Endothelial cell (in vitro differentiated cells): ENCODE results near the gene NEURL3. TPM values are rescaled to one million over a fixed set of nuclear protein-coding genes. Genes with fewer than 3 reads are reported as not detected.

Source experiments
- DNase-seq: peaks from one replicate; pipeline ENCODE4 v3.0.0; 2021; ENCODE audit warnings: low spot score
- H3K27ac Mint-ChIP-seq: one replicate; pipeline ENCODE4 v1.8.0; 2021; ENCODE audit warnings: mixed read lengths, inconsistent platforms; ENCODE audit not compliant: unreplicated experiment
- H3K27me3 Mint-ChIP-seq: one replicate; pipeline ENCODE4 v1.8.0; 2021; ENCODE audit warnings: mild to moderate bottlenecking, moderate library complexity, mixed read lengths, inconsistent platforms; ENCODE audit not compliant: unreplicated experiment
- H3K36me3 Mint-ChIP-seq: one replicate; pipeline ENCODE4 v1.8.0; 2021; ENCODE audit warnings: mild to moderate bottlenecking, low read depth, mixed read lengths, inconsistent platforms; ENCODE audit not compliant: unreplicated experiment
- H3K4me1 Mint-ChIP-seq: one replicate; pipeline ENCODE4 v1.8.0; 2021; ENCODE audit warnings: mild to moderate bottlenecking, mixed read lengths, inconsistent platforms; ENCODE audit not compliant: unreplicated experiment
- H3K4me3 Mint-ChIP-seq: one replicate; pipeline ENCODE4 v1.8.0; 2021; ENCODE audit warnings: mild to moderate bottlenecking, mixed read lengths, inconsistent platforms; ENCODE audit not compliant: unreplicated experiment
- H3K9me3 Mint-ChIP-seq: one replicate; pipeline ENCODE4 v1.8.0; 2021; ENCODE audit warnings: mixed read lengths, inconsistent platforms; ENCODE audit not compliant: unreplicated experiment
- total RNA-seq: library from RNA; stranded (reverse); fragmentation: NEBNext Ultra II Directional; extraction: Animal tissue kit (Norgen Biotek cat#: 25700); gene quantifications from one replicate; pipeline ENCODE4 v1.2.1, GENCODE V29; 2021; ENCODE audit not compliant: unreplicated experiment
- TF ChIP-seq, protein P1 (sequence below): fragments of 200-600 bp; sonication (generic); IDR thresholded peaks from one replicate; pipeline ENCODE4 v1.5.0; 2021; ENCODE audit warnings: antibody characterized with exemption; ENCODE audit not compliant: unreplicated experiment

NEURL3 gene
- total RNA-seq, 1 donor from 2014 or later, result not detected

DNA sequence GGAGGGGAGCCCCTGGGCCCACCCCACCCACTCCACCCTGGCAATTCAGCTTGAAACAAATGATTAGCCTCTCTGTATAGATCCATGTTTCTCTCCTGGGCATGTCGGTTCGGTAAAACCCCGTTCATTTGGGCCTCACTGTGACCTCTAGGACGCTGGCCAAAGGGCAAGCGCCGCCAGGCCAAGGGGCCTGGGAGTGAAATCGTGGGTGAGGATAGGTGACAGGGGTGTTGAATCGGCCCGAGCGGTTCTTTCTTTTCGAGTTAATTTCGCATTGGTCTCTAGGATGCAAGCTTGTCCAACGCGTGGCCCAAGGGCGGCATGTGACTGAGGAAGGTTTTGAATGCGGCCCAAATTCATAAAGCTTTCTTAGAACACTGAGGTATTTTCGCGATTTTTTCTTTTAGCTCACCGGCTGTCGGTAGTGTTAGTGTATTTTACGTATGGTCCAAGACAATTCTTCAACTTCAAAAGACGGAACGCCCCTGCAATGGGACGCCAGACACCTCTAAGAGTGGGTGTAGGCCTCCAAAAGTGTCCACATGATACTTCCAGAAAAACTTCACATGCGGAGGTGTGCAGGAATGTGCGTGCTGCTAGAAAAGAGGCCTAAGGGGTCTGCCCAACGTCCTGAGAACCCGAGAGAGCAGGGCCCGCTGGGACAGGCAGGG, 21.6 kb upstream of the NEURL3 start:
- H3K9me3 Mint-ChIP-seq, result no peaks in the 10 kb centered on the region
- peak overlapping the region; percentile 63 for H3K4me3 Mint-ChIP-seq
- H3K27ac Mint-ChIP-seq, result peak overlapping the region; percentile 15
- H3K4me1 Mint-ChIP-seq, result peaks cover 7% of the 10 kb centered on the region
- no peak for DNase-seq
- no peaks in the 10 kb centered on the region for H3K27me3 Mint-ChIP-seq
- H3K36me3 Mint-ChIP-seq, result peaks cover 4% of the 10 kb centered on the region
- TF ChIP-seq, protein P1, sequence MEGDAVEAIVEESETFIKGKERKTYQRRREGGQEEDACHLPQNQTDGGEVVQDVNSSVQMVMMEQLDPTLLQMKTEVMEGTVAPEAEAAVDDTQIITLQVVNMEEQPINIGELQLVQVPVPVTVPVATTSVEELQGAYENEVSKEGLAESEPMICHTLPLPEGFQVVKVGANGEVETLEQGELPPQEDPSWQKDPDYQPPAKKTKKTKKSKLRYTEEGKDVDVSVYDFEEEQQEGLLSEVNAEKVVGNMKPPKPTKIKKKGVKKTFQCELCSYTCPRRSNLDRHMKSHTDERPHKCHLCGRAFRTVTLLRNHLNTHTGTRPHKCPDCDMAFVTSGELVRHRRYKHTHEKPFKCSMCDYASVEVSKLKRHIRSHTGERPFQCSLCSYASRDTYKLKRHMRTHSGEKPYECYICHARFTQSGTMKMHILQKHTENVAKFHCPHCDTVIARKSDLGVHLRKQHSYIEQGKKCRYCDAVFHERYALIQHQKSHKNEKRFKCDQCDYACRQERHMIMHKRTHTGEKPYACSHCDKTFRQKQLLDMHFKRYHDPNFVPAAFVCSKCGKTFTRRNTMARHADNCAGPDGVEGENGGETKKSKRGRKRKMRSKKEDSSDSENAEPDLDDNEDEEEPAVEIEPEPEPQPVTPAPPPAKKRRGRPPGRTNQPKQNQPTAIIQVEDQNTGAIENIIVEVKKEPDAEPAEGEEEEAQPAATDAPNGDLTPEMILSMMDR, result no peak

DNA sequence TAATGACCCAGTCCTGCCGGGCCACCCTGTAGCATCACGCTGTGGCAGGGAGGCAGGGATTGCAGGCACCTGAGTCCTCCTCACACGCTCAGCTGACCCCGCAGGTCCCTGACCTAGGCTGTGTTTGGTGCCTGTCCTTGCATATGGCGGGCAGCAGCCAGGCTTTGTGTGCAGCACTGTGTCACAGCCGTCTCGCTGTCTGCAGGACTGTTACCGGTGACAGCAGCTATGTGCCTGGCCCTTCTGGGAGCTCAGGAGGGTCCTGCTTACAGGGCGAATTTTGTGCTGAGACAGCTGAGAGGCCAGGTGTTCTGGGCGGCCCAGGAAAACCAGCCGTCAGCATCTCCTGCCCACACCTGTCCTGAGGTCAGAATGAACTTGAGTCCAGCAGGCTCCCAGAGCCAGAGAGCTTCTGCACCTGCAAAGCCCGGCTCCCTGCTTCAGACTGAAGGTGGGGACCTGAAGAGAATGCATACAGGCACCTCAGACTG, 21.0 kb upstream of the NEURL3 start:
- H3K27me3 Mint-ChIP-seq, result no peaks in the 10 kb centered on the region
- TF ChIP-seq, protein P1, result no peak
- H3K4me3 Mint-ChIP-seq, result no peak overlapping the region
- no peak for DNase-seq
- H3K27ac Mint-ChIP-seq, result no peak overlapping the region
- peaks cover 4% of the 10 kb centered on the region for H3K36me3 Mint-ChIP-seq
- no peaks in the 10 kb centered on the region for H3K9me3 Mint-ChIP-seq
- H3K4me1 Mint-ChIP-seq, result peaks cover 7% of the 10 kb centered on the region

DNA sequence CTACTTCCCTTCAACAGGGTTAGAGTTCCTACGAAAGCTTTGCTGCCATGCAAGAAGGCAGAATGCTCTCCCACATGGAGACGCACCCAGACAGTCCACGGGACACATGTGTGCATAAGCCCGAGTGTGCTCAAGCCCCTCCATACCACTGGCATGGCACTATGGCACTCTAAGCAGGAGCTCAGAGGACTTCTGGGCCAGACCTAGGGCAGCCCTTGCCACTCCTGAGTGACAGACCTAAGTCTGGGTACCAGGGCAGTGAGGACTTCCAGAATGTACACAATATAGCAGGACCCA, 20.0 kb upstream of the NEURL3 start:
- TF ChIP-seq, protein P1, result no peak
- Mint-ChIP-seq H3K4me1 (peaks cover 7% of the 10 kb centered on the region), H3K9me3 (no peaks in the 10 kb centered on the region), H3K27me3 (no peaks in the 10 kb centered on the region), H3K27ac (no peak overlapping the region), H3K36me3 (peaks cover 4% of the 10 kb centered on the region), H3K4me3 (no peak overlapping the region)
- DNase-seq, result no peak

DNA sequence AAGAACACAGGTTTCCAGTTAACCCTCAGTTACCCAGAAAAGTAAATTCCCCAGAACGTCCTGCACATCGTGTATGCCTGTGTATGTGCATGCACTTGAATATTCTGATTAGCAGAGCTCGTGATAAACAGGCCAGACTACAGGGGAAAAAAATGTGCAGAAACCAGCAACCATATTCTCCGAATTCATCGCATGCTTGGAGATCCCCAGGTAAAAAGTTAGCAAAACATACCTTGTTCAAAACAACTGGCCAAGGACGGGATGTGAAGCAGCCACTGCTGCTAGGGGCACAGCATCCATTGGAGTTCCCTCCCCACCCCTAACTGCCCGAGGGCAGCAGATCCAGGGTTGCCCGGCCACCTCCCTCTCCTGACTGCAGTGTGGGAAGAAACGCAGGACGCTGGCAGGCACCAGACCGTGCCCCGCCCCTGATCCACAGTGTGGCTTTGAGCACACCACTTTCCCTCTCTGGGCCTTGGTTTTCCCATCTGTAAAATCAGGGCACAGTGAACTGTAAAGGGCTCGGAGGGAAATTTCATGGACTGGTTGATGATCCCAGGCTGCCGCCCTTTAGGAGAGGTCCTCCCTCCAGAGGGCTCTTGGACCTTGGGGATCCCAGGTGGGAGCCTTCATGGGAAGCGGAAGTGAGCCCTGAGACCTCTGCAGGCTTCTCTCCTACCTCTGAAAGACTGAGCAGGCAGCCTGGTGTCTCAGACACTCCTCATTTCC, 19.5 kb upstream of the NEURL3 start:
- peaks cover 7% of the 10 kb centered on the region for H3K4me1 Mint-ChIP-seq
- H3K27me3 Mint-ChIP-seq, result no peaks in the 10 kb centered on the region
- H3K27ac Mint-ChIP-seq, result no peak overlapping the region
- TF ChIP-seq, protein P1, result no peak
- H3K9me3 Mint-ChIP-seq, result no peaks in the 10 kb centered on the region
- peaks cover 4% of the 10 kb centered on the region for H3K36me3 Mint-ChIP-seq
- H3K4me3 Mint-ChIP-seq, result no peak overlapping the region
- no peak for DNase-seq
